ENCODE data around the gene RARB.

- TF ChIP-seq YY1 (IDR thresholded peaks at IDR 0.05; ENCODE audit: insufficient read depth, insufficient read length): no peak
- no peak for TF ChIP-seq ZNF274 (IDR thresholded peaks at IDR 0.05; ENCODE audit: low read depth, low read length)
- TF ChIP-seq SUZ12 (IDR thresholded peaks at IDR 0.05; ENCODE audit: extremely low read depth, insufficient read depth, insufficient read length): no peak
Observed at GRCh38 chr3:25566358-25566920, 138.4 kb downstream of the RARB start.

Measured in NT2/D1 (cell line).